Neural crest cell (in vitro differentiated cells): ENCODE results near the gene RIC1. TPM values are rescaled to one million over a fixed set of nuclear protein-coding genes. Genes with fewer than 3 reads are reported as not detected.

Experiments
- DNase-seq: peaks from one replicate; pipeline ENCODE4 v3.0.0; 2021; ENCODE audit warnings: low read depth, mixed read lengths, low spot score
- H3K27ac Mint-ChIP-seq: one replicate; pipeline ENCODE4 v1.8.0; 2021; ENCODE audit warnings: mild to moderate bottlenecking, mixed read lengths; ENCODE audit not compliant: unreplicated experiment
- H3K27me3 Mint-ChIP-seq: 2 replicates; pipeline ENCODE4 v1.8.0; 2021; ENCODE audit warnings: low read depth, mild to moderate bottlenecking, mixed read lengths
- H3K36me3 Mint-ChIP-seq: 2 replicates; pipeline ENCODE4 v1.8.0; 2021; ENCODE audit warnings: low read depth, mild to moderate bottlenecking, mixed read lengths
- H3K4me1 Mint-ChIP-seq: 2 replicates; pipeline ENCODE4 v1.8.0; 2021; ENCODE audit warnings: mixed read lengths
- H3K4me3 Mint-ChIP-seq: one replicate; pipeline ENCODE4 v1.8.0; 2021; ENCODE audit warnings: mild to moderate bottlenecking, mixed read lengths
- H3K9me3 Mint-ChIP-seq: 2 replicates; pipeline ENCODE4 v1.8.0; 2021; ENCODE audit warnings: mixed read lengths
- total RNA-seq: library from RNA; stranded (reverse); gene quantifications from 2 replicates; pipeline ENCODE4 v1.2.1, GENCODE V29; 2021
- TF ChIP-seq, protein P1 (sequence below): fragments of 200-600 bp; sonication (generic); conservative IDR thresholded peaks from 2 replicates; pipeline ENCODE4 v1.5.0; 2021; ENCODE audit warnings: antibody characterized with exemption, mild to moderate bottlenecking

RIC1 gene
- total RNA-seq, 1 donor from 2014 or later: 21.6 TPM

DNA sequence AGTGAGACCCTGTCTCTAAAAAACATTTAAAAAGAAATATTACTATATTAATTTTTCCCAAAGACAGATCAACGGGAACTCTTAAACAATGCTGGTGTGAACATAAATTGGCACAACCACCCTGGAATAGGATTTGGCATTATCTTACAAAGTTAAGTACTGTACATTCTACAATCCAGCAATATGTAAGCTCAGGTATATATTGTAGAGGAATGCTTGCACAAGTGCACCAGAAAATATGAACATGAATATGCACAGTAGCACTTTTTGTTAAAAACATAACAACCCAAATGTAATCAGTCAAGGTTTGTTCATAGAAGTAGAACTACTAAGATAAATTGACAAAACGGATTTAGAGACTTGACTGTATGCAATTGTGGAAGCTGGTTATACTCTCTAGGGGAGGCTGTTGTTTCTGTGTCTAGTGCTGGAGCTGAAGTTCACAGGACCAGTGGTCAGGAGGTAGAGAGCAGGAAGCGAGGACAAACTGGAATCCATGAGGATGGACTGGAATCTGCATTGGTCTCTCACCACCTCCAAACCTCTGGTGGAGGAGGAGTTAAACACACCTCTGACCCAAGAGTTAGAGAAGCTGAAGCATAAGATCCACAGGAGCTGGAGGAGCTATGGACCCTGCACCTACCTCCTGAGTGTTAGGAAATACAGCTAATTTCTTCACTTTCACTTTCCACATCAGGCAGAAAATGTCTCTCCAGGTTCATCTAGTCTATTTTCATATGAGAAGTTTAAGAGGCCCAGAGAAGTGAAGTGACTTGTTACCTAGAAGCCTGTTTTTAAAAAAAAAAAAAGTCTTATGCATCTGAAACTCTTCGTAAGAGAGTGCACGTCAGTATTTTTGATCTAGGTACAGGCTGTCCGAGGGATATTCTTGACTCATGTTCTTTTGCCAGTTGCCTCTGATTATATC is 20.3 kb upstream of the RIC1 start:
- H3K4me3 Mint-ChIP-seq: no peak overlapping the region
- no peak overlapping the region for H3K27ac Mint-ChIP-seq
- no peaks in the 10 kb centered on the region for H3K9me3 Mint-ChIP-seq
- peaks cover 3% of the 10 kb centered on the region for H3K36me3 Mint-ChIP-seq
- H3K4me1 Mint-ChIP-seq: no peaks in the 10 kb centered on the region
- TF ChIP-seq, protein P1, sequence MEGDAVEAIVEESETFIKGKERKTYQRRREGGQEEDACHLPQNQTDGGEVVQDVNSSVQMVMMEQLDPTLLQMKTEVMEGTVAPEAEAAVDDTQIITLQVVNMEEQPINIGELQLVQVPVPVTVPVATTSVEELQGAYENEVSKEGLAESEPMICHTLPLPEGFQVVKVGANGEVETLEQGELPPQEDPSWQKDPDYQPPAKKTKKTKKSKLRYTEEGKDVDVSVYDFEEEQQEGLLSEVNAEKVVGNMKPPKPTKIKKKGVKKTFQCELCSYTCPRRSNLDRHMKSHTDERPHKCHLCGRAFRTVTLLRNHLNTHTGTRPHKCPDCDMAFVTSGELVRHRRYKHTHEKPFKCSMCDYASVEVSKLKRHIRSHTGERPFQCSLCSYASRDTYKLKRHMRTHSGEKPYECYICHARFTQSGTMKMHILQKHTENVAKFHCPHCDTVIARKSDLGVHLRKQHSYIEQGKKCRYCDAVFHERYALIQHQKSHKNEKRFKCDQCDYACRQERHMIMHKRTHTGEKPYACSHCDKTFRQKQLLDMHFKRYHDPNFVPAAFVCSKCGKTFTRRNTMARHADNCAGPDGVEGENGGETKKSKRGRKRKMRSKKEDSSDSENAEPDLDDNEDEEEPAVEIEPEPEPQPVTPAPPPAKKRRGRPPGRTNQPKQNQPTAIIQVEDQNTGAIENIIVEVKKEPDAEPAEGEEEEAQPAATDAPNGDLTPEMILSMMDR: no peak
- DNase-seq: no peak
- H3K27me3 Mint-ChIP-seq: no peaks in the 10 kb centered on the region

DNA sequence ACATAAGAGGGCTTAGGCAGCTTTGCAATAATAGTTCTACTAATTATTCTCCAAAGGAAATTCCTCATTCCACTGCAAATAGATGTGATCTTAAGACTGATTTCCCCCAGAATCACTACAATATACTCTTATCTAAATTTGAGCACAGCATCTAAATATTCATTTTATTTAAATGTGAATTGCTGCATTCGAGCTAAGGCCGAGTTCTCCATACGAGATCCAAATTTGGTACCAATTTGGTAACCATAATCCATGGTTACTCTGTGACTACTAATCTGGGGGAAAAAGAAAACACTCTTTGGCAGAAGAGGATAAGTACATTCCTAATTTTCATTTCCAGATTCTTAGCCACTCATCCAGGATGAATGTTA is 19.7 kb upstream of the RIC1 start:
- Mint-ChIP-seq H3K27ac (no peak overlapping the region), H3K4me3 (no peak overlapping the region), H3K27me3 (no peaks in the 10 kb centered on the region), H3K36me3 (peaks cover 3% of the 10 kb centered on the region), H3K9me3 (no peaks in the 10 kb centered on the region), H3K4me1 (no peaks in the 10 kb centered on the region)
- TF ChIP-seq, protein P1: no peak
- no peak for DNase-seq

DNA sequence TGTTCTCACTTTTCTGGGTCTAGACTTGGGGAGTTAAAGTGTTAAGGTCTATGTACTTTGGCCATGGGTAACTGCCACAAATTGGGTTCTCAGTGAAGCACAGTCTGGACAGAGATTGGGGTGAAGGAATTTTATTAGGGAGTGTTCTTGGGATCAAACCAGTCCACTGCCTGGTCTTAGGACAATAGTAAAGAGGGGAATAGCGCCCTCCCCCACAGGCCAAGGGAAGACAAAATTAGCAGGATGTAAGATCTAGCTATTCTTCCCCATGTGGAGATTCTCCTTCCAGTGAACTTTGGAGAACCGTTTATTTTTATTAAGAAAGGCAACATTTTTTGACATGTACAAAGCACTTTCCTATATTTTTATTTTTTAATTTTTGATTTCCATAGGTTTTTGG is 18.4 kb upstream of the RIC1 start:
- Mint-ChIP-seq H3K27ac (no peak overlapping the region), H3K4me3 (no peak overlapping the region), H3K9me3 (no peaks in the 10 kb centered on the region), H3K36me3 (peaks cover 3% of the 10 kb centered on the region), H3K4me1 (no peaks in the 10 kb centered on the region), H3K27me3 (no peaks in the 10 kb centered on the region)
- no peak for DNase-seq
- TF ChIP-seq, protein P1: no peak

DNA sequence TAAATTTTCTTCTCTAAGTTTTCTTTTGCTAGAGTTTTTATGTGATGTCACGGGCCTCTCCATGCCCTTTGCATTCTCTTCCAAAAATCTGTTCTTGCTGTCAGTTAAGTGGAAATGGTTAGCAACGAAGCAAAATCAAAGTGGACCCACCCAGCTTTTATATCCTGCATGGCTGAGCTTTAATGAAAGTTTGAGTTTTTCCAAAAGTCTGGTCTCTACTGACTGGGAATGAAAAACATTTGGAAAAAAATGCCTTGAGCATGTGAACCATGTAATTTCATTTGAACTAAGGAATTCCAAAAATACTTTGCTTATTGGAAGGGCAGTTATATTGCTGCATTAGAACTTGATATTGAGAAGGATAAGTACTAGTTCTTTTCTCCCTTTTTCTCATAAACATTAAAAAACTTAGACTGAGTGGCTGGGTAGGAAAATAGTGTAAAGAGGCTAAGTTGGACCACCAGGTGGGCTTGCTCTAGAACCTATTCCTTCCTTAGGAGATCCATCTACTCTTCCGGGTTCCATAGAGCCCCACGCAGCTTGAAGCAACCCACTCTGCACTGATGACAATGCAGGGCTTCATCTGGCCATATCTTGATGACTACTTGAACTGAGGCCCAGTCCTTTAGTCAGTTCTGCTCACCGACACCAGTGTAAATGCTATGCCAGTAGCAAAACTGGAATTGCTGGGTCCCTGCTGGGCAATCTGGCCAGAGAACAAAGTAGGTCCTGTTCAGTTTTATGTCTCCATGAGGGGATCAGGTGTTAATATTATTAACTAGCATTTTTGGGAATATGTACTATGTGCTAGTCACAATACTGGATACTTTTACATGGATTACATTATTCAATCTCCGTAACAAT is 17.4 kb upstream of the RIC1 start:
- H3K4me1 Mint-ChIP-seq: no peaks in the 10 kb centered on the region
- no peaks in the 10 kb centered on the region for H3K27me3 Mint-ChIP-seq
- no peaks in the 10 kb centered on the region for H3K9me3 Mint-ChIP-seq
- peaks cover 2% of the 10 kb centered on the region for H3K36me3 Mint-ChIP-seq
- H3K27ac Mint-ChIP-seq: no peak overlapping the region
- DNase-seq: no peak
- TF ChIP-seq, protein P1: no peak
- no peak overlapping the region for H3K4me3 Mint-ChIP-seq

DNA sequence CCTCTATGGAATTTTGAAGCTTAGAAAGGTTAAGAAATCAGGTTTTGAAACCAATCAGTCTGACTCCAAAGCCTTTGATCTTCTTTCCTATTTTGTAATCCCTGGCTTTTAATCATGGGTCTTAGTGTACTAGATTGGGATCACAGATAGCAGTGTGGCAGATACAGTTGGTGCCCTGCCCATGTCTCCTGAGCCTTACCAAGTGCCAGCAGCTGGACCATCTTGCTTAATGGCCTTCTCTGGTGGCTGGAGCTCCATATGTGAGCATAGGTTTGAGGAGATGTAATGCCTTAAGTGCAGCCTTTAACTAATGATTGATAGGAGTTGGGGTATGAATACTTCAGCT is 16.7 kb upstream of the RIC1 start:
- Mint-ChIP-seq H3K4me3 (no peak overlapping the region), H3K27ac (no peak overlapping the region), H3K36me3 (no peaks in the 10 kb centered on the region), H3K9me3 (no peaks in the 10 kb centered on the region), H3K27me3 (no peaks in the 10 kb centered on the region), H3K4me1 (no peaks in the 10 kb centered on the region)
- TF ChIP-seq, protein P1: no peak
- no peak for DNase-seq
